Measurements from ENCODE around the gene XRCC5. TPM values are rescaled to one million over a fixed set of nuclear protein-coding genes. Genes with fewer than 3 reads are reported as not detected.

XRCC5 gene
- total and polyA plus RNA-seq, 2 donors (not counting 3 experiments of a cell fraction or from before 2014, with no cell fraction given): 267 to 319 TPM

GRCh38 chr2:216072473-216072872 lies 36.7 kb upstream of the XRCC5 start:
- intact Hi-C loops (cut with micrococcal nuclease): no loop called here
- DNase-seq (ENCODE audit: low read depth, low spot score) (no peak), FAIRE-seq (no peak)
- BruUV-seq (replicated peaks): no TSS peak
- Histone ChIP-seq H3K9me3 (replicated peaks; ENCODE audit: control insufficient read depth, insufficient read depth, low read length) (no peaks in the 10 kb centered on the region), H3K4me1 (ENCODE audit: control insufficient read depth, extremely low read depth, insufficient read depth, low read length) (no peaks in the 10 kb centered on the region), H3K27ac (ENCODE audit: insufficient read depth, low read depth, low read length) (no peak overlapping the region), H3K4me2 (ENCODE audit: insufficient read depth, low read length) (no peak overlapping the region), H3K79me2 (ENCODE audit: control insufficient read depth, insufficient read depth, low read length) (no peaks in the 10 kb centered on the region), H2AFZ (ENCODE audit: low read depth, low read length) (no peak overlapping the region), H3K9me1 (replicated peaks; ENCODE audit: control insufficient read depth, extremely low read depth, insufficient read depth, low read length) (no peaks in the 10 kb centered on the region), H3K9ac (replicated peaks; ENCODE audit: extremely low read depth, insufficient read depth, low read length) (no peak overlapping the region), H3K4me3 (replicated peaks in 1 of 3; ENCODE audit: insufficient read depth in 1 of 3, low read depth in 1 of 3, low read length in 3 of 3) (no peak overlapping the region), H3K27me3 (ENCODE audit: control insufficient read depth in 2 of 2, insufficient read depth in 2 of 2, low read length in 2 of 2) (no peaks in the 10 kb centered on the region), H3K36me3 (ENCODE audit: control insufficient read depth in 2 of 2, extremely low read depth in 1 of 2, insufficient read depth in 2 of 2, low read length in 2 of 2) (no peaks in the 10 kb centered on the region), H4K20me1 (replicated peaks; ENCODE audit: control insufficient read depth, extremely low read depth, insufficient read depth, low read length) (no peaks in the 10 kb centered on the region)
- dilution Hi-C loops (cut with MboI; ENCODE audit: extremely low pct_ligation_motif_present, low sequenced_read_pairs): no loop called here
- CTCF ChIA-PET: no interaction called here
- POLR2A ChIA-PET: no interaction called here
- TF ChIP-seq MYC (IDR thresholded peaks at IDR 0.05; ENCODE audit: low read depth, low read length) (no peak), POLR2AphosphoS5 (IDR thresholded peaks at IDR 0.05; ENCODE audit: insufficient read depth, low read depth, low read length) (no peak), GATA2 (IDR thresholded peaks at IDR 0.05; ENCODE audit: insufficient read depth, insufficient read length, low read depth, low read length) (no peak), JUN (IDR thresholded peaks at IDR 0.05; ENCODE audit: borderline replicate concordance, insufficient read depth, insufficient read length, low read depth) (no peak), CTCF (IDR thresholded peaks at IDR 0.05; ENCODE audit: extremely low read depth in 1 of 2, insufficient read depth in 1 of 2, low read depth in 1 of 2, low read length in 2 of 2) (no peak), EZH2 (IDR thresholded peaks at IDR 0.05; ENCODE audit: borderline replicate concordance, low read depth, low read length, severe bottlenecking) (no peak), POLR2A (IDR thresholded peaks at IDR 0.05; ENCODE audit: low read depth, low read length) (no peak), MAX (IDR thresholded peaks at IDR 0.05; ENCODE audit: insufficient read depth, insufficient read length) (no peak), FOS (IDR thresholded peaks at IDR 0.05; ENCODE audit: borderline replicate concordance, insufficient read depth, low read length) (no peak)

Data from endothelial cell of umbilical vein (primary cell).